IMR-90 (cell line): Measurements from ENCODE around the gene SORL1.

ENCODE experiments used
- CEBPB ChIP-seq: IDR thresholded peaks from 2 replicates; pipeline ENCODE4 v1.6.1; 2012; ENCODE audit warnings: low read depth, low read length, improper control_type of control experiment
- CTCF ChIP-seq: conservative IDR thresholded peaks from 2 replicates; pipeline ENCODE4 v1.5.1; 2012; ENCODE audit warnings: mild to moderate bottlenecking, low read depth, low read length, improper control_type of control experiment
- FOS ChIP-seq: fragments of 150-350 bp; IDR thresholded peaks from 2 replicates; pipeline ENCODE4 v1.6.1; 2016; ENCODE audit warnings: low read depth, low read length
- MAZ ChIP-seq: IDR thresholded peaks from 2 replicates; pipeline ENCODE4 v1.6.1; 2012; ENCODE audit warnings: low read depth, mild to moderate bottlenecking, low read length, improper control_type of control experiment, moderate library complexity, borderline replicate concordance
- MXI1 ChIP-seq: IDR thresholded peaks from 2 replicates; pipeline ENCODE4 v1.6.1; 2012; ENCODE audit warnings: low read depth, mild to moderate bottlenecking, low read length, moderate library complexity, borderline replicate concordance
- POLR2A ChIP-seq: IDR thresholded peaks from 2 replicates; pipeline ENCODE4 v1.6.1; 2012; ENCODE audit warnings: mild to moderate bottlenecking, low read depth, low read length
- RCOR1 ChIP-seq: IDR thresholded peaks from 2 replicates; pipeline ENCODE4 v1.6.1; 2012; ENCODE audit warnings: mild to moderate bottlenecking, low read length, improper control_type of control experiment; ENCODE audit not compliant: insufficient replicate concordance
- RFX5 ChIP-seq: IDR thresholded peaks from 2 replicates; pipeline ENCODE4 v1.8.0; 2012; ENCODE audit warnings: low read depth, mild to moderate bottlenecking, low read length, moderate library complexity
- SMC3 ChIP-seq: fragments of 150-350 bp; IDR thresholded peaks from 2 replicates; pipeline ENCODE4 v1.6.1; 2016; ENCODE audit warnings: low read depth, mild to moderate bottlenecking, antibody characterized with exemption, low read length, moderate library complexity
- TF ChIP-seq, protein P1 (sequence below): fragments of 150-350 bp; IDR thresholded peaks from 2 replicates; pipeline ENCODE4 v1.6.1; 2016; ENCODE audit warnings: low read depth, mild to moderate bottlenecking, low read length, moderate library complexity, borderline replicate concordance
- TF ChIP-seq, protein P2 (sequence below): fragments of 150-350 bp; IDR thresholded peaks from 2 replicates; pipeline ENCODE4 v1.6.1; 2017; ENCODE audit warnings: mild to moderate bottlenecking, antibody characterized with exemption, low read length, low read depth

DNA sequence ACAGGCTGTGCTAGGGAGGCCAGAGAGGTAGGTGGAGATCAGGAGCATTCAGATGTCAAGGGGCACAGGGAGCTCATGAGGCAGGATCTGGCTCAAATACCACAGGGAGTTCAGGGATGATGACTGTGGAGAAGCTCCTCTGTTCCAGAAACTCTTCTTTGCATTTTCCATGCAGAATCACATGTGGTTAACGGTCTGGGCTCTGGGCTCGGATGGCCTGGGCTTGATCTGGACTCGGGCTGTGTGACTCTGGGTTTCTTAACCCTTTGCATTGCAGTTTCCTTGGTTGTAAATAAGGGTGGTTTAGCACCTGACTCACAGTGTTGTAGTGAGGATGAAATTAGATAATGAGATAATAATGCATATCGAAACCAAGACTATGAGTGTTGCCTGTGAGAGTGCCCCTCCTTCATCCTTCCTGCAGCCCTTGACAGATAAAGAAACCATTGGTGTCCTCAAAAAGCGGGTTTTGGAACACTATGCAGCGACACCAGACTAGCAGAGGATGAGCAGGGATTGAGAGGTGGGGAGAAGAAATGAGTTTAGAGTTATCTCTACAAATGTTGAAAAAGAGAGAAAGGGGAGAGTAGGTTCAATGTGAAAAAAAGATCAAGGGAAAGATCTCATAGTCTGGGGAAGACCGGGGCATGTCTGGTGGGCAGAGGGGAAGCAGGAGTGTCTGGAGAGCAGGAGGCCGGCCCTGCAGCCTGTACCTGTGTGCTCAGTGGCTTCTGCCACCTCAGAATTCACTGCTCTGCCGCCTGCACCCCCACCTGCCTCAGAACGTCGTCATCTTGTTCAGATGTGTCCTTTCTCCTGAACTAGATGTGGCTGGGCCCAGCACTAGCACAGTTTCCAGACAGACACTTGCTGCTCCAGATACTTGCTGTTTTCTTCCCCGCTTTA is 198.5 kb downstream of the SORL1 start:
- no peak for TF ChIP-seq POLR2A
- no peak for TF ChIP-seq CTCF
- TF ChIP-seq, protein P1, sequence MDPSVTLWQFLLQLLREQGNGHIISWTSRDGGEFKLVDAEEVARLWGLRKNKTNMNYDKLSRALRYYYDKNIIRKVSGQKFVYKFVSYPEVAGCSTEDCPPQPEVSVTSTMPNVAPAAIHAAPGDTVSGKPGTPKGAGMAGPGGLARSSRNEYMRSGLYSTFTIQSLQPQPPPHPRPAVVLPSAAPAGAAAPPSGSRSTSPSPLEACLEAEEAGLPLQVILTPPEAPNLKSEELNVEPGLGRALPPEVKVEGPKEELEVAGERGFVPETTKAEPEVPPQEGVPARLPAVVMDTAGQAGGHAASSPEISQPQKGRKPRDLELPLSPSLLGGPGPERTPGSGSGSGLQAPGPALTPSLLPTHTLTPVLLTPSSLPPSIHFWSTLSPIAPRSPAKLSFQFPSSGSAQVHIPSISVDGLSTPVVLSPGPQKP: no peak
- no peak for TF ChIP-seq CEBPB
- TF ChIP-seq, protein P2, sequence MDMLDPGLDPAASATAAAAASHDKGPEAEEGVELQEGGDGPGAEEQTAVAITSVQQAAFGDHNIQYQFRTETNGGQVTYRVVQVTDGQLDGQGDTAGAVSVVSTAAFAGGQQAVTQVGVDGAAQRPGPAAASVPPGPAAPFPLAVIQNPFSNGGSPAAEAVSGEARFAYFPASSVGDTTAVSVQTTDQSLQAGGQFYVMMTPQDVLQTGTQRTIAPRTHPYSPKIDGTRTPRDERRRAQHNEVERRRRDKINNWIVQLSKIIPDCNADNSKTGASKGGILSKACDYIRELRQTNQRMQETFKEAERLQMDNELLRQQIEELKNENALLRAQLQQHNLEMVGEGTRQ: no peak
- no peak for TF ChIP-seq MXI1
- TF ChIP-seq RFX5: no peak
- no peak for TF ChIP-seq RCOR1
- TF ChIP-seq FOS: no peak
- TF ChIP-seq SMC3: no peak
- TF ChIP-seq MAZ: no peak
